ENCODE data around the gene IRF4.

DNA sequence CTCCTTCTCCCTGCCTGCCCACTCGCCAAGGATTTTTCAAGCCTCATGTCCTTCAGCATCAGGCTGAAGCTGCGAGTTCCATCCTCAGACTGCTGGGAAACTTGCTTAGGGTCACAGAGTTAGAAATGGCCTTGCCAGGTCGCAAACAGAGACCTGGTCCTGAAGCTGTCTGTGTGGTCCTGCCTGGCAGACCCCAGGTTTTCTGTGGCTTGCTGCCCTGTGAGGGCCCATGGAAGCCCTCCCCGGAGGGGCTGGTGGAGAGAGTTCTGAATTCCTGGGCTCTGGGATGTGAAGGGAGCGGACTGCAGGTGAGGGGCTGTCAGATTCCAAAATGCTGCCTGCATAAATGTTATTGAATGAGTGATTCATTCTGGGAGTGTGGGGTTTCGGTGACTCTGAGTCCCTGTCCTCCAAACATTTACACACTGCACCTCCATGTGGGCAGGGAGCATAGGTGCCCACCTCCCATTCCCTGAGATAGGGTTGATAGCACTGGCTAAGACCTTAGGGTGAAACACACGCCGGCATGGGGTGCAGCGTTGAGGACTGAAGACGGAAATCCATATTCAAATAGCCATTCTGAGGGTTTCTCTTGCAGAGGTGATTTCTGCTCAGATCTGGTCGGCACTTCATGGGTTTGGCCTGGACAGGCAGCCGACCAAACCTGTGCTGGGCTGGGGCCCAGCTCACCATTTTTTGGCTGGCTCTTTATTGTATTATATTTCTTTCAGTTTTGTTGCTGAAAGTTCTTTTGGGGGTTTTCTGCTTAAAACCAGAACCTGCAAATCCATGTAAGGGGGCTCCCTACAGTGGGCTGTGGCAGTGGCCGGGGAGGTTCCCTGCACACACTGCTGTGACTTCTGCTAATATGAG lies 21.8 kb upstream of the IRF4 start:
- TF ChIP-seq POLR2A (IDR thresholded peaks at IDR 0.05), result no peak
- TF ChIP-seq, protein P1, sequence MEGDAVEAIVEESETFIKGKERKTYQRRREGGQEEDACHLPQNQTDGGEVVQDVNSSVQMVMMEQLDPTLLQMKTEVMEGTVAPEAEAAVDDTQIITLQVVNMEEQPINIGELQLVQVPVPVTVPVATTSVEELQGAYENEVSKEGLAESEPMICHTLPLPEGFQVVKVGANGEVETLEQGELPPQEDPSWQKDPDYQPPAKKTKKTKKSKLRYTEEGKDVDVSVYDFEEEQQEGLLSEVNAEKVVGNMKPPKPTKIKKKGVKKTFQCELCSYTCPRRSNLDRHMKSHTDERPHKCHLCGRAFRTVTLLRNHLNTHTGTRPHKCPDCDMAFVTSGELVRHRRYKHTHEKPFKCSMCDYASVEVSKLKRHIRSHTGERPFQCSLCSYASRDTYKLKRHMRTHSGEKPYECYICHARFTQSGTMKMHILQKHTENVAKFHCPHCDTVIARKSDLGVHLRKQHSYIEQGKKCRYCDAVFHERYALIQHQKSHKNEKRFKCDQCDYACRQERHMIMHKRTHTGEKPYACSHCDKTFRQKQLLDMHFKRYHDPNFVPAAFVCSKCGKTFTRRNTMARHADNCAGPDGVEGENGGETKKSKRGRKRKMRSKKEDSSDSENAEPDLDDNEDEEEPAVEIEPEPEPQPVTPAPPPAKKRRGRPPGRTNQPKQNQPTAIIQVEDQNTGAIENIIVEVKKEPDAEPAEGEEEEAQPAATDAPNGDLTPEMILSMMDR (IDR thresholded peaks at IDR 0.05 in 8 of 11, conservative IDR thresholded peaks at IDR 0.05 in 3 of 11), result no peak
- TF ChIP-seq POLR2AphosphoS5 (IDR thresholded peaks at IDR 0.05), result no peak
